Activated gamma-delta T cell treated with Interleukin-2 at 50 U/mL for 16 hours (primary cell): ENCODE data around the gene XYLT1.

Experiments
- DNase-seq: peaks from one replicate; pipeline ENCODE4 v3.0.0-alpha.2; 2020

Gene XYLT1

DNA sequence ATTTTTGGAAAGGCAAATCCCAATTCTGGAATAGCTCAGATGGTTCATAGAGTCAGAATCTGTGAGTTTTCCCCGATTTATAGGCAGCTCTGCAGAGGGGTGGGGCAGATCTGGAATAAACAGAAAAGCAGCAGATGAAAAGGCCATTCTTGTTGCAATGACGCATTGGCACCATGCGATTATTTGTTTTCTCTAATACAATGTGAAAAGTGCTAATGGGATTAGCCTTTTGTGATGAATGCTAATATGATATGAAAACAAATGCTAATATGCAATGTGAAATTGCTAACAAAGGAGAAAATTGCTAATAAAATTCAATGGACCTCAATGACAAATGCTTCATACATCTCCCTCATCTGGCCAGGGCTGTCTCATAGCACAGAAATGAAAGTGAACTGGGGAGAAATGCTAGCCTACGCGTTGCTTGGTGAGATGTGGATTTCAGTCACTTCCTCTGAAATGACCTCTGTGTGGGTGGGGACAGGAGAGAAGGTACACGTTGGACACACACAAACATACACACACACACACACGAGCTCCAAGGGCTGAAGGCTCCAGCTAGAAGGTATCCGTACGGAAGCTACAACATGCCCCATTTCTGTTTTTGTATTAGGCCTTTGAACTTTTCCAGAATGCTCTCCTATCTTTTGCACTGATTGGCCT is 394.5 kb downstream of the XYLT1 start:
- no peak for DNase-seq

DNA sequence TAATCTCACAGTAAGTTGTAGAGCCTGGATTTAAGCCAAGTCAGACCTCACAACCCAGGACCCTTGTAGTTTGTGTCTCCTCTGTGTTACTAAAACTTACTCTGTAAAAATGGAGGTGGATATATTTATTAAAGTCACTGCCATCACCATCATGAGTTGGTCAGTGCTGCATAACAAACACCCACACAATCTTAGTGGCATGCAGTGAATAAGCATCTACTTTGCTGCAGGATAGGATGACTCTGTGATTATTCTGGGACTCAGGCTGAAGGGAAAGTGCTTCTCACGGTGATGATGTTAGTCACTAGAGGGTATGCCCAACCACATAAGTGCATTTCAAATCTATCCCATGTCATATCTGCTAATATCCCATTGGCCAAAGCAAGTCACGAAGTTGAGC is 398.7 kb downstream of the XYLT1 start:
- DNase-seq = no peak

DNA sequence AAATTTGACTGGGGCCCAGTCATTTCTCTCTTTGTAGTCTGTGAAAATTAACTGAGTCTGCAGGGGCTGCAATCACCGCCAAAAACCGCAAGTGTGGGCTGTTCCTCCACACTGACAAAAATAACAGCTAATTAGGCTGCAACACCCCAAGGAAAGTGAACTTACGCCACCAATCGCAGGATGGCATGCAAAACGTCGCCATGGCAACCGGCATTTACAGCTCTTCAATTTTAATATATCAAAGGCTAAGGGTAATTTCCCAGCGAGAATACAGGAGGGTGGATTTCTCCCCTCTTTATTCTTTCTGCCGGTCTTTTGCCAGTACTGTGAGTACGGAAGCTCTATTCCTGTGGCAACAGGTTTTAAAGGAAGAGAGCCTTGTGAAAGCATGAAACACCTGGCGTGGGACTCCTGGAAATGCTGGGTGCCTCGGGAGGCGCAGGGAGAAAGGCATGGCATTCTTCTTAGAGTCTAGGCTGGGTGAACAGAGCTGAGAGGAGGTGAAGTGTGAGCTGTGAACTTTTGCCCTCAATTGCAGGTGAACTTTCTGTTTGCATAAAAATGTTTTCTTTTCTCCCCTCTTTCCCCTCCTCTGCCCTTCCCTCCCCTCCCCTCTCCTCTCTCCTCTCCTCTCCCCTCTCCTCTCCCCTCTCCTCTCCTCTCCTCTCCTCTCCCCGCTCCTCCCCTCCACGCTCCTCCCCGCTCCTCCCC is 399.7 kb downstream of the XYLT1 start:
- peak; percentile 56 for DNase-seq

DNA sequence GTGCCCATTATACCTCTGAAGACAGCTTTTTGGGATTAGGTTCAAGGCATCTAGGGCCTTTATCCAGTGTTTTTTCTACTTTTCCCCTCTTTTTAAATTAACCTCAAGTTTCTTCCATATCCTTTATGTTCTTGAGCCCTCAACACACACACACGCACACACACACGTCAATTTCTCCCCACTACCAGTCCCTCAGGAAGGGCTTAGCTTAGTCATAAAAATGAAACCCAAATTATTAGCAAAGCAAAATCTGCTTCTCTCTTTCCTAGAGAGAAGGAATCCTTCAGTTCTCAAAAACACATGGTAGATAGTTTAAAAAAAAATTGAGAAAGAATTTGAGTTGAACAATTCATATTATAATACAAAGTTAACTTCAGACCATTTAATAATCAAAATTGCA is 401.1 kb downstream of the XYLT1 start:
- no peak for DNase-seq

DNA sequence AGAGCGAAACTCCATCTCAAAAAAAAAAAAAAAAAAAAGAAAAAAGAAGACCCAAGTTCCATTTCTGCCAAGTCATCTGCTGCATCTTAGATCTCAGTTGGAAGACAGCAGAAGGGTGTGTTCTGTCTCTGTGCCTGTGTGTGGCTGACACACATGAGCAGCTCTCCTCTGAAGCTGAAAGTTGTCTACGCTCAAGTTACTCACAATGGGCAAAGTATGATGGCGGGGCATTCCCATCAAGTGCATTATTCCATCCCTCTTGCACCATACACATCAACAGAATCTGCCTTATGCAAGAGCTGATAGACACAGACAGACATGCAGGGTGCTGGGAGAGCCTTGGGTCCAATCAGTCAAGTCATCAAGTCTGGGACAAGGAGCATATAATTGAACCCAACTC is 402.2 kb downstream of the XYLT1 start:
- no peak for DNase-seq

DNA sequence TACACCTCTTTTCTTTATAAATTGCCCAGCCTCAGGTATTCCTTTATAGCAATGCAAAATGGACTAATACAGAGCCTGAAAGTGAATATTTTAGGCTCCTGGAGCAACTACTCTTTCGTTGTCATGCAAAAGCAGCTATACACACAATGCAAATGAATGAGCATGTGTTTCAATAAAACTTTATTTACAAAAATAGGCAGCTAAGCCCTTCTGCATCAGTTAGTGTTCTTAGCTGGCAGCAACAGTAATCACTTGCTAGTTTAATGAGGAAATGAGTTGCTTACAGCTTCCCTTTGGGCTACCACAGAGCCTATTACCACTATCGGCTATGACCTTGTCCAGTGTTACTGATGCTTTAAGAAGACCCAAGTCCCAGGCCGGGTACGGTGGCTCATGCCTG is 402.9 kb downstream of the XYLT1 start:
- DNase-seq = no peak

DNA sequence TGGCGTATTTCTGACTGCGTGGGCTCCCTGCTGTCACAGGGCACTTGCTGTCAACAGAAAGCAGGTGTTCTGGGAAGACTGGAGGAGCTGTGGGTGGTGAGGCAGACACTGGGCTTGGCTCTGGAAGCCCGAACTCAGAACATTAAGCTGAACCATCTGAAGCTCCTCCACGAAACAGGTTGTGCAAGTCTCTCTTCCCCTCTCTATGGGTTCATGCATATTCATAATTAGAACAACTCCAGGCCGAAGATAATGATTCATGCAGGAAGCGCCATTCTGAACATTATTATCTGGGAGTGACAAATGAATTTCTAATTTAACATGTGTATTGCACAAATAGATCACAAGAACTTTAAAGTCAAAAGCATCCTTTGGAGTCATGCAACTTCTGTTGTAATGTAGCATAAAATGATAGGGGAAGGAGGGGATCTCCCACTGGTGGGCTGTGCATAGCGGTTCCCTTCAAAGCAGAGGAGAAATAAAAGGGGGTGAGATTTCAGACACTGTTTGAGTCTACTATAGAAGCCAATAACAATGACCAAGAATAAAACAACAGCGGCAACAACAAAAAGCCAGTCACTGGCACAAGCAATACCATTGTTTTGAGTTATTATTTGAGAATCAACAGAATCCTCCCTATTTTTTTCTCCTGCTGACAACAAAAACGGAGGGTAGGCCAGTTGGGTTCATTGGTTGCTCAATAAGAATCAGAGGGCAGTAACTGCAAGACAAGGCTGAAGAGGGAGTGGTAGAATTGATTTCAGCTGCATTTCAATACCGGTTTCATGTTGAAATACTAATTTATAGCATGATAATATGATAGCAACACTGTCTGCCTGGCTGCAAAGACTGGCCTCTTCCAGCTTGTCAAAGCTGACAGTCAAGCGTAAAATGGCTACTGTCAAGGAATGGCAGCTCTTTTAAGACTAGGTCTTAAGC is 407.3 kb downstream of the XYLT1 start:
- DNase-seq = no peak

DNA sequence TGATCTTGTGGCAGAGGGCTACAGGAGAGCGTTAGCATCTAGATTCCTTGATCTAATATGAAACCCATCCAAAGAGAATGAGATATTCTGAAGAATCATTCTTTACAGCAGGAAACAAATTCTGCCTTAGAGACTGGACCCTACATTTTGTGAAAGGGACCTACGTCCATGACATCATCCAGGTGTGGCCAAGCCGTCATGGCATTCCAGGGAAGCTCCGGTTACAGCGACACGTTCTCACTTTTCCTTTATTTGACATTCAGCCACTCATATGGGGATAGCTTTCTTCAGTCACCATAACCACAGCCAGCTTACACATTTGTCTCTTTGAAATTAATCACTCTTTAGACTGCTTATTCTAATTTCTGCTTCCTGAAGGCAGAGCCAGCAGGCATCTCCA is 408.1 kb downstream of the XYLT1 start:
- DNase-seq = no peak

DNA sequence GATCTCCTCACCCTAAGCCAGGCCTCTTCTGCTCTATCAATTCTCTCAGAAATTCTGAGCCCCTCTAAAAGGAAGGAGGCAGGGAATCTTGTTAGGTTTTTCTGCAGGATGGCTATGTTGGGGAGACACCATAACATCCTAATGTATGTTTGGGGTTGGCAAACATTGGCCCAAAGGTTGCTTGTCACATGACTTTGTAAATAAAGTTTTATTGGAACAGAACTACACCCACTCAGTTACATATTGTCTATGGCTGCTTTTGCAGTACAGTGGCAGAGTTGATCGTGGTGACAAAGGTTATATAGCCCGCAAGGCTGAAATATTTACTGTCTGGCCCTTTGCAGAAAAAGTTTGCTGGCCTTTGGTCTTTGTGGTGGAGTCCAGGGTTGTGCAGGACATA is 409.4 kb downstream of the XYLT1 start:
- DNase-seq = no peak

DNA sequence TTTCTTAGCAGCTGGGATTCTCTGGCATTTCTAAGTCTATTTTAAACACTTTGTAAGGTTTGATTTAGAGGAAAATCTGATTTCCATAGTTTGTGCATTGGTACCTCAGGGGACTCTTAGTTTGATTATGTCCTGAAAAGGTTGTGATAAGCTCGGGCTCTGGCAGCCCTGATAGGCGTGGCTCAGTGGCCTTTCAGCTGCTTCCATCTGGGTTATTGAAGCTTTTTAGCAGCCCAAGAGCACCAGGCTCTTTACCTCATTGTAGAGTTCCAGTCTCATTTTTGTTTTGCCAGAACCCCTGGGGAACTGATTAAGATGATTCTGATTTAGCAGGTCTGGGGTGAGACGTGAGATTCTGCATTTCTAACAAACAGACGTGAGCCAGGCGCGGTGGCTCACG is 412.3 kb downstream of the XYLT1 start:
- no peak for DNase-seq

DNA sequence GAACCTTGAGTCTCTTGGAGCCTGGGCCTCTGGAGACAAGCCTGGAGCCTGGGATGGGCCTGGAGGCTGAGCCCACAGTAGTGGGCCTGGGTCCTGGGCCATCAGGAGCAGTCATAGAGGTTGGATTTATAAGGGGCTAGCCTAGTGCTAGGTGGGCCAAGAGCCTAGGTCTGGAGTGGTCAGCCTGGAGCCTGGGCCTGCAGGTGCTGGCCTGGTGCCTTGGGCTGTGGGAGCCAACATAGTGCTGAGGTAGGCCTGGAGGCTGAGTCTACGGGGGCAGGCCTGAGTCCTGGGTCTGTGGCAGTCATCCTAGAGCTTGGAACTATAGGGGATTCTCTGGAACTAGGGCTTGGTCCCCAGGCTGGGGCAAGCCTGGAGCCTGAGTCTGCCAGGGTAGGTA is 414.1 kb downstream of the XYLT1 start:
- DNase-seq = no peak

DNA sequence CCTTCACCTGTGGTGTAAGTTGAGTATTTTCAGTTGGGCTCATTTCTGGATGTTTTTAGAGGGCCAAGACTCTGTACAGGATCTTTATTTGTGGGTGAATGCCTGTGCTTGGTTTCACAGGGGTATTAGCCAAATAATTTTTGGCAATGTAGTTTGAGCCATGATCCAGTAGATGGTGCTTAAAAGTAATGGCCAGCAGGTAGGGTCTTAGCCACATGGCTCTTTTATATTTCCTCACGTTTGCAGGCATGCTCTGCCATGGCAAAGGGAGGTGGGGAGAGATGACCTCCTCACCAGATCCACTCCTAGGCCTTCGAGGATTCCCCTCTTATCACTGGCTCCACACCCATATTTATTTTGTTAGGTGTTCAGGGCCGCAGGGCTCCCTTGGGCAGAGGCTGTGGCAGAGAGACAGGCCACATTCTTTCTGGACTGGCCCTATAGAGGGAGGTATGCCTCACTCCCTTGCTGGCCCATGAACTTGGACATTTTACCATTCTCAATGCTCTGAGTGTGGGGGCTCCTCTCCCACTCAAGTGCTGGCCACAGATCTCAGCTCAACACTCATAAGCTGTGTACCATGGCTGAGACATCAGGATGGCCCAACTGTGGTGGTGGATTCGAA is 417.1 kb downstream of the XYLT1 start:
- DNase-seq = no peak
